ENCODE measurements around the gene C18orf32. TPM values are rescaled to one million over a fixed set of nuclear protein-coding genes. Genes with fewer than 3 reads are reported as not detected.

The C18orf32 gene
- total and polyA plus RNA-seq, 2 donors from 2014 or later: 58.6 to 120 TPM

GRCh38 chr18:49492694-49493033, 5.6 kb upstream of the C18orf32 start:
- FAIRE-seq (no peak), DNase-seq (no peak)
- intact Hi-C loops (cut with DNase I): no loop called here
- H3K9ac ChIP-seq (ENCODE audit: low read length in 3 of 3): no peak overlapping the region
- no peaks in the 10 kb centered on the region for H3K9me3 ChIP-seq (ENCODE audit: control insufficient read depth in 2 of 3, insufficient read depth in 1 of 3, low read length in 3 of 3)
- no peak overlapping the region for H3K4me3 ChIP-seq (ENCODE audit: low read length in 3 of 3)
- no peak overlapping the region for H3K27ac ChIP-seq (ENCODE audit: low read depth in 2 of 2, low read length in 2 of 2)
- H3K36me3 ChIP-seq (ENCODE audit: control insufficient read depth in 2 of 3, insufficient read depth in 3 of 3, low read length in 3 of 3): peaks cover 9 to 28% (median 18%) of the 10 kb centered on the region in 3 donors
- TF ChIP-seq CTCF (IDR thresholded peaks at IDR 0.05; ENCODE audit: borderline replicate concordance, extremely low read depth, insufficient read depth): no peak
- peaks cover 0 to 11% (median 8%) of the 10 kb centered on the region in 3 donors for H3K4me1 ChIP-seq (ENCODE audit: control insufficient read depth in 2 of 3, insufficient read depth in 2 of 3, low read depth in 1 of 3, low read length in 3 of 3)
- no peaks in the 10 kb centered on the region for H3K27me3 ChIP-seq (ENCODE audit: control insufficient read depth, insufficient read depth, low read length)

- intact Hi-C loops (cut with DNase I): no loop called here
- H3K4me1 ChIP-seq (ENCODE audit: control insufficient read depth in 2 of 3, insufficient read depth in 2 of 3, low read depth in 1 of 3, low read length in 3 of 3): peaks cover 0 to 15% (median 8%) of the 10 kb centered on the region in 3 donors
- no peaks in the 10 kb centered on the region for H3K27me3 ChIP-seq (ENCODE audit: control insufficient read depth, insufficient read depth, low read length)
- H3K27ac ChIP-seq (ENCODE audit: low read depth in 2 of 2, low read length in 2 of 2): peak within 1 kb of the TSS; percentile 77 to 84
- H3K9ac ChIP-seq (ENCODE audit: low read length in 3 of 3): peak within 1 kb of the TSS; percentile 96 to 99 (median 96)
- H3K4me3 ChIP-seq (ENCODE audit: low read length in 3 of 3): peak within 1 kb of the TSS; percentile 91 to 99 (median 98)
- peak; percentile 89 to 100 (median 97) for DNase-seq
- peaks cover 9 to 28% (median 19%) of the 10 kb centered on the region in 3 donors for H3K36me3 ChIP-seq (ENCODE audit: control insufficient read depth in 2 of 3, insufficient read depth in 3 of 3, low read length in 3 of 3)
- FAIRE-seq: peak; percentile 95
- TF ChIP-seq CTCF (IDR thresholded peaks at IDR 0.05; ENCODE audit: borderline replicate concordance, extremely low read depth, insufficient read depth): no peak
- H3K9me3 ChIP-seq (ENCODE audit: control insufficient read depth in 2 of 3, insufficient read depth in 1 of 3, low read length in 3 of 3): no peaks in the 10 kb centered on the region
Observed at GRCh38 chr18:49491857-49492693, 5.0 kb upstream of the C18orf32 start, which contains the start of gene RPL17. RPL17 (minus strand) TSS chr18:49492465.

- no peak for FAIRE-seq
- DNase-seq: no peak
- intact Hi-C loops (cut with DNase I): no loop called here
- Histone ChIP-seq H3K27me3 (ENCODE audit: control insufficient read depth, insufficient read depth, low read length) (no peaks in the 10 kb centered on the region), H3K4me1 (ENCODE audit: control insufficient read depth in 2 of 3, insufficient read depth in 2 of 3, low read depth in 1 of 3, low read length in 3 of 3) (peaks cover 0 to 15% (median 8%) of the 10 kb centered on the region in 3 donors), H3K27ac (ENCODE audit: low read depth in 2 of 2, low read length in 2 of 2) (peak overlapping the region; percentile 77 to 84), H3K9ac (ENCODE audit: low read length in 3 of 3) (peak overlapping the region; percentile 96 to 99 (median 96)), H3K4me3 (ENCODE audit: low read length in 3 of 3) (peak overlapping the region; percentile 91 to 99 (median 98)), H3K9me3 (ENCODE audit: control insufficient read depth in 2 of 3, insufficient read depth in 1 of 3, low read length in 3 of 3) (no peaks in the 10 kb centered on the region), H3K36me3 (ENCODE audit: control insufficient read depth in 2 of 3, insufficient read depth in 3 of 3, low read length in 3 of 3) (peaks cover 9 to 28% (median 19%) of the 10 kb centered on the region in 3 donors)
- TF ChIP-seq CTCF (IDR thresholded peaks at IDR 0.05; ENCODE audit: borderline replicate concordance, extremely low read depth, insufficient read depth): no peak
Observed at GRCh38 chr18:49491534-49491856, 4.5 kb upstream of the C18orf32 start.

Measured in kidney (tissue), 14 donors.